NT2/D1 (cell line): ENCODE measurements around the gene LMAN2.
"Not testable (repeated sequence)": the region's sequence is repeated elsewhere in the genome, so short reads cannot be mapped to it uniquely, and the experiment has no call there.

ENCODE experiments used
- DNase-seq: peaks from one replicate; pipeline ENCODE4 v3.0.0-alpha.2; 2011; ENCODE audit warnings: low read depth, low spot score
- H3K27me3 ChIP-seq: 2 replicates; pipeline ENCODE4 v1.6.0; 2011; ENCODE audit warnings: mild to moderate bottlenecking; ENCODE audit not compliant: insufficient read length, insufficient read depth
- H3K36me3 ChIP-seq: 2 replicates; pipeline ENCODE4 v1.6.1; 2011; ENCODE audit warnings: mild to moderate bottlenecking, low read length, mixed read lengths; ENCODE audit not compliant: insufficient read depth, insufficient read length
- H3K4me1 ChIP-seq: 2 replicates; pipeline ENCODE4 v1.5.1; 2011; ENCODE audit not compliant: insufficient read depth, insufficient read length
- H3K4me3 ChIP-seq: 2 replicates; pipeline ENCODE4 v1.5.1; 2011; ENCODE audit warnings: low read depth; ENCODE audit not compliant: insufficient read length
- H3K9ac ChIP-seq: 2 replicates; pipeline ENCODE4 v1.6.0; 2011; ENCODE audit warnings: low read depth; ENCODE audit not compliant: insufficient read length
- H3K9me3 ChIP-seq: 2 replicates; pipeline ENCODE4 v1.5.1; 2011; ENCODE audit warnings: mild to moderate bottlenecking, low read length; ENCODE audit not compliant: insufficient read depth
- SUZ12 ChIP-seq: IDR thresholded peaks from 2 replicates; pipeline ENCODE4 v1.6.1; 2011; ENCODE audit not compliant: insufficient read length, insufficient read depth; ENCODE audit errors: extremely low read depth
- YY1 ChIP-seq: IDR thresholded peaks from 2 replicates; pipeline ENCODE4 v1.6.1; 2011; ENCODE audit not compliant: insufficient read length, insufficient read depth
- ZNF274 ChIP-seq: IDR thresholded peaks from 2 replicates; pipeline ENCODE4 v1.6.1; 2011; ENCODE audit warnings: mild to moderate bottlenecking, low read depth, low read length

Gene LMAN2

DNA sequence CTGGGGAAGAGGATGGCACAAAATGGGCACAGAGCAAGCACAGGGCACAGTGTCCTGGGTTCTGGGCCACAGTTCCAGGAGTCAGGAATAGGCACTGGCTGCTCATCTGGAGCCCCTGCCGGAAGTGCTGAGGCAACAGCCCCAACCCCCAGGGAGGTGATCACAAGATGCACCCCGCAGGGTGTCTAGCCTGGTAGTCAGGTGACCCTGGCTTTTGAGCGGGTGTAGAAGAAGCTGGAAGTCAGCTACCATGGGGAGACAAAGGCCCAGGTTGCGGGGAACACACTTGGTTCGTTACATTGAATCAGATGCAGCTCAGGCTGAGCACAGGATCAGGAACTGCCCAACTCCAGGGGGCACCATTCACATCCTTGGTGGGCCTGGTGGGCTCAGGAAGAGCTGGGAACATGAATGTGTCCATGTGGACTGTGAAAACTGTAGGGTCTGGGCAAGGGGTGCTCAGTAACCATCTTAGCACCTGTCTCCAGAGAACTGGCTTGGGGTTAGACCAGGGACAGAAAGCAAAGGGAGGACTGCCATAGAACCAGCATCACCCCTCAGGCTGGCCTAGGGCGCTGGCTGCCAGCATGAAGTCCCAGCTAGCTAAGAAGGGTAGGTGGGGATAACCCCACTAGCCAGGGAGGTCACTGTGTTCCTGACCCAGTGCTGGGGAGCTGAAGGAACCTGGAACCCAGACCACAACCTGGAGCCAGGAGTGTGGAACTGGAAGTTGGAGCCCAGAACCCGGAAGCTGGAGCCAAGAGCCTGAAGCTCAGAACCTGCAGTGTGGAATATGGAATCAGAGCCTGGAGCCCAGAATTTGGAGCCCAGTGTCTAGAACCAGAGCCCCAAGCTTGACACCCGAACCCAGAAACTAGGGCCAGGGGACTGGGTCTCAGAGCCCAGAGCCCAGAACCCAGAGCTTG is 26.6 kb upstream of the LMAN2 start:
- peaks cover 8% of the 10 kb centered on the region for H3K4me1 ChIP-seq
- peaks cover 3% of the 10 kb centered on the region for H3K27me3 ChIP-seq
- H3K9ac ChIP-seq = no peak overlapping the region
- no peak overlapping the region for H3K4me3 ChIP-seq
- H3K36me3 ChIP-seq = no peaks in the 10 kb centered on the region
- H3K9me3 ChIP-seq = no peaks in the 10 kb centered on the region
- DNase-seq = no peak
- no peak for TF ChIP-seq YY1

DNA sequence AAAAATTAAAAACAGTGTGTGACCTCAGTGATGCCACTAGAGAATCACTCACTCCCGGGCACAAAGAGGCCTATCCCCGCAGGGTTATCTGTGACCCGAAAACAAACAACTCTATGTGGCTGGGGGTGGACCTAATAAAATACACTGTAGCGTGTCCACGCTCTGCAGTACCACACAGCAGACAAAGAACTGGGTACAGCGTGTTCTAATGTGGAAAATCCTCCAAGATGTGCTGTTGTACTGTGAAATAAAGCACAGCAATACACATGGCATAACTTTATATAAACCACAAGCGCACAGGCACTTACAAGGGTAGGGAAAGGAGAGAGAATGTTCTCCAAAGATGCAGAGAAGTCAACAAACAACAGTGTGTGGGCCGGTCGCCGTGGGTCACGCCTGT is 24.6 kb upstream of the LMAN2 start:
- no peak for DNase-seq
- Histone ChIP-seq H3K27me3 (peaks cover 3% of the 10 kb centered on the region), H3K4me3 (no peak overlapping the region), H3K4me1 (peaks cover 5% of the 10 kb centered on the region), H3K9me3 (no peaks in the 10 kb centered on the region), H3K9ac (no peak overlapping the region), H3K36me3 (no peaks in the 10 kb centered on the region)
- TF ChIP-seq SUZ12 (no peak), ZNF274 (no peak), YY1 (no peak)

DNA sequence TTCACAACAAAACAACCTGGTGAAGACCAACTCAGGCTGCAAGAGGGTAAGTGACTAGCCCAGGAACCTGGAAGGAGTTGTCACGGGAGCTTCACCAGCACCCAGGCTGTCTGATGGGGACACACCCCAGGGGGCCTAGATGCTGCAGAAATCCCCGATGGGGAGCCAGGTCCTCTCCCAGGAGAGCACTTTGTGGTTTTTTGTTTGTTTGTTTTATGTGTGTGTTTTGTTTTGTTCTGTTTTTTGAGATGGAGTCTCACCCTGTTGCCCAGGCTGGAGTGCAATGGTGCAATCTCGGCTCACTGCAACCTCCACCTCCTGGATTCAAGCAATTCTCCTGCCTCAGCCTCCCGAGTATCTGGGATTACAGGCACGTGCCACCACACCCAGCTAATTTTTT is 24.0 kb upstream of the LMAN2 start:
- not testable (repeated sequence) for H3K9ac ChIP-seq, H3K27me3 ChIP-seq, H3K4me1 ChIP-seq, DNase-seq, H3K9me3 ChIP-seq, H3K36me3 ChIP-seq, H3K4me3 ChIP-seq

DNA sequence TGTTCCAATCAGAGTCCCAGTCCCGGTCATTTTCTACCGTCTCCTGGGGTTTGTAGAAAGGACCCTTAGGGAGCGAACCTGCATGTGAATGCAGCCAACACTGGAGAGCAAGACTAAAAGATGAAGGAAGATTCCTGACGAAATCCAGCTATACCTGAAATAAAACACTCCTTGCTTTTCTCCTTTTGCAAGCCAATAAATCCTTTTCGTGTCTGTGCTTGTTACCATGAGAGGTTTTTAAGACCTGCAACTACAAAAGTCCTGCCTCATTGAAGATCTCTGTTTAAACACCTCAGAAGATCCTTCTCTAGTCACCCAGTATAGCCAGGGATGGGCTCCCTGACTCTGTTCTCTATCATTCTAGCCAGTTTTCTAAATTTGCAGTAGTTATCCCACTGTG is 22.7 kb upstream of the LMAN2 start:
- Histone ChIP-seq H3K27me3 (peaks cover under 1% of the 10 kb centered on the region), H3K36me3 (no peaks in the 10 kb centered on the region), H3K9ac (no peak overlapping the region), H3K4me1 (peaks cover 7% of the 10 kb centered on the region), H3K9me3 (no peaks in the 10 kb centered on the region), H3K4me3 (no peak overlapping the region)
- no peak for DNase-seq
- TF ChIP-seq YY1 (no peak), SUZ12 (no peak), ZNF274 (no peak)

DNA sequence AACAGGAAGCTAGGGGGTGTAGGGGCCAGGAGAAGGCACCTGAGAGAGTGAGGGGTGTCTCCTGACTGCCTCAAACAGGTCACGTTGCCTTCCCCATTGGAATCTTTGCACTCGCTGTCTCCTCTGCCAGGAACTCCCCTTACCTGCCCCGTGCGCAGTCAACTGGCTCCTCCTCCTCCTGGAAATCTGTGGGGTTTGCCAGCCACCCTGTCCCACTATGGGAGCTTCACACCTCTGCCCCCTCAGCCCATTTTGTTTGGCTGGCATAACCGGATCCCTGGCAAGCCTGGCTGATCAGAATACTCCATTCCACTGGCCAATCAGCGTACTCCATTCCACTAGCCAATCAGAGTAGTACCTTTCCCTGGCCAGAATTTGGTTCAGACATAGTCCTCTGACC is 22.3 kb upstream of the LMAN2 start:
- Histone ChIP-seq H3K4me1 (peaks cover 6% of the 10 kb centered on the region), H3K9ac (no peak overlapping the region), H3K4me3 (no peak overlapping the region), H3K36me3 (no peaks in the 10 kb centered on the region), H3K9me3 (no peaks in the 10 kb centered on the region), H3K27me3 (no peaks in the 10 kb centered on the region)
- DNase-seq = no peak
- TF ChIP-seq SUZ12 (no peak), YY1 (no peak), ZNF274 (no peak)

DNA sequence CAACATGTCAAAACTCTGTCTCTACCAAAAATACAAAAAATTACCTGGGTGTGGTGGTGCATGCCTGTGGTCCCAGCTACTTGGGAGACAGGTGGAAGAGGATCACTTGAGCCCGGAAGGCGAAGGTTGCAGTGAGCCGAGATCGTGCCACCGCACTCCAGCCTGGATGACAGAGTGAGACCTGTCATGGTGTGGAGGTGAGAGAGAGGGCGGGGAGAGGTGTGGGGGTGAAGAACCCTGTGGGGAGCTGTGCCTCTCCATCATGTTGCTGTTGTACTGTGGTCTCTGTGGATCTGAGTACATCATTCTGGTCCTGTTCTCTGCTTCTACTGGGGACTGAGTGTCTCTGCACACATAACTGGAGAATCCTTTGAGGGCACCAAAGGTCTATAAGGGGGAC is 21.4 kb upstream of the LMAN2 start:
- Histone ChIP-seq H3K9me3 (no peaks in the 10 kb centered on the region), H3K27me3 (peaks cover 9% of the 10 kb centered on the region), H3K4me3 (no peak overlapping the region), H3K9ac (no peak overlapping the region), H3K4me1 (peaks cover 6% of the 10 kb centered on the region), H3K36me3 (no peaks in the 10 kb centered on the region)
- DNase-seq = no peak
- TF ChIP-seq SUZ12 (no peak), YY1 (no peak), ZNF274 (no peak)

DNA sequence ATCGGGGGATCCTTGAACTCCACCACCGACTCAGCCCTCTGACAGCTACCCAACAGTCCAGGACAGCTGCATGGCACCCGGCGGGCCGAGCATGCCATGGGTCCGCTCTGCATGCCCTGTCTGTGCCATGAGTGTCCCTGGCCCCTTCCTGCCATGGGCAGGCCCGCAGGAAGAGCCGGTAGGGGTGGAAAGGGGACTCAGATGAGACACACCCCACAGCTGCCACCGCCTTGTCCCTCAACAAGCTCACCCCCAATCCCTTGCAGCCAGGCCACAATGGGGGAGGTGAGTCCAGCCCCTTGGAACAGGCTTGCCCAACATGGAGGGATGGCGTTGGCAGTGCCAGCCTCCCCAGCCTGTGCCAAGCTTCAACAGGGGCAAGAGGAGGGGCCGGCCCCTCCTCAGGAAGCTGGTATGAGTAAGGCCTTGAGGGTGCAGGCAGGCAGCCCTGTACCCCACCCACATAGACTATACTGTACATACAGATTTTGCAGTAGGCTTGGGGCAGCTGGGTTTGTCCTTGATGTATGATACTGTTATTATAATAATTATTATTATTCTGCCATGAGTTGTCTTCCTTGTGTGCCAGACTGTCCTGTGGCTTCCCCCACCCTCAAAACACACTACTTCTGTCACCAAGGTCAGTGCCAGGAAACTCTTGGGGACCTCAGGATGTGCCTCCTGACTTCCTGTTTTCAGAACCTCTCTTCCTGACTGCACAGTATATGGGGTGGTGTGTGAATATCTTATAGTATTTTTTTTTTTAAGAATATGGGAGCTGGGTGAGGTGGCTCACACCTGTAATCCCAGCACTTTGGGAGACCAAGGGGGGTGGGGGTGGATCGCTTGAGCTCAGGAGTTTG is 20.8 kb upstream of the LMAN2 start:
- Histone ChIP-seq H3K4me3 (no peak overlapping the region), H3K9ac (no peak overlapping the region), H3K27me3 (peaks cover 14% of the 10 kb centered on the region), H3K9me3 (no peaks in the 10 kb centered on the region), H3K4me1 (peaks cover 8% of the 10 kb centered on the region), H3K36me3 (no peaks in the 10 kb centered on the region)
- TF ChIP-seq SUZ12 (no peak), ZNF274 (no peak), YY1 (no peak)
- no peak for DNase-seq
